K562 (cell line): ENCODE results near the gene ABCB10. TPM values are rescaled to one million over a fixed set of nuclear protein-coding genes. Genes with fewer than 3 reads are reported as not detected.

Experiments used
- ATAC-seq: fragments of 200-7000 bp; cut with Tn5 transposase; 3 replicates; pipeline ENCODE4 v1.9.1; 2020; ENCODE audit warnings: moderate library complexity
- Bru-seq: library from RNA; stranded (reverse); fragments of 400-500 nt; gene quantifications from one replicate; lab custom pipeline; 2021; lab: Mats Ljungman, UMichigan
- BruChase-seq, 2 experiments: library from RNA; stranded (reverse); fragments of 400-500 nt; gene quantifications; one replicate each; lab custom pipeline; 2021; lab: Mats Ljungman, UMichigan
- BruUV-seq: library from RNA; stranded (reverse); fragments of 400-500 nt; replicated peaks from 2 replicates; lab custom pipeline; 2021; lab: Mats Ljungman, UMichigan
- CTCF ChIA-PET: fragments of 300-600 bp; formaldehyde crosslinking; extraction: SDS; loops from one replicate; lab custom pipeline; 2021; ENCODE audit warnings: low intra/inter-chr PET ratio; lab: Yijun Ruan, JAX
- POLR2A ChIA-PET: fragments of 300-600, 350-650 bp; sonication (Branson Sonifier 250); formaldehyde crosslinking; extraction: SDS; loops from one replicate; lab custom pipeline; 2021; ENCODE audit warnings: antibody characterized with exemption, inconsistent platforms; lab: Yijun Ruan, JAX
- DNase-seq, 4 experiments: peaks; one replicate each; pipeline versions ENCODE4 v3.0.0 to v3.0.0-alpha.2; 2011 to 2018; ENCODE audit warnings: low spot score in 3 of 4, mixed read lengths in 3 of 4; ENCODE audit errors: extremely low read depth in 1 of 4
- FAIRE-seq: peaks from 2 replicates; lab custom pipeline; 2011; peaks lifted over from hg19 to GRCh38; lab: Jason Lieb, UNC
- H2AFZ ChIP-seq: 2 replicates; pipeline ENCODE4 v1.6.0; 2011; ENCODE audit warnings: low read depth, low read length, control low read depth, inconsistent platforms
- H3K27ac ChIP-seq: fragments of 200-600 bp; 3 replicates; pipeline ENCODE4 v1.8.0; 2011; ENCODE audit warnings: low read depth, mild to moderate bottlenecking, control low read depth, inconsistent platforms, low read length, moderate library complexity, mixed read lengths; ENCODE audit errors: extremely low read depth
- H3K27me3 ChIP-seq, 2 experiments: fragments of 300-600 bp in 1 of 2; 2 replicates in 1 of 2; 3 replicates in 1 of 2; pipeline versions ENCODE4 v1.6.0 to v1.8.0; 2011; ENCODE audit warnings: inconsistent platforms in 2 of 2, low read length in 2 of 2, mild to moderate bottlenecking in 1 of 2, mixed read lengths in 1 of 2, moderate library complexity in 1 of 2; ENCODE audit not compliant: control insufficient read depth in 2 of 2, insufficient read depth in 2 of 2
- H3K36me3 ChIP-seq: fragments of 300-600 bp; 3 replicates; pipeline ENCODE4 v1.8.0; 2011; ENCODE audit warnings: mild to moderate bottlenecking, low read length, inconsistent platforms; ENCODE audit not compliant: control insufficient read depth, insufficient read depth
- H3K4me1 ChIP-seq, 2 experiments: fragments of 200-600 bp in 1 of 2; replicated peaks in 1 of 2; 2 replicates in 1 of 2; 3 replicates in 1 of 2; pipeline versions ENCODE4 v1.5.1 to v1.8.0; 2011; ENCODE audit warnings: inconsistent platforms in 2 of 2, low read length in 2 of 2, mild to moderate bottlenecking in 1 of 2, mixed read lengths in 1 of 2, moderate library complexity in 1 of 2; ENCODE audit not compliant: control insufficient read depth in 2 of 2, insufficient read depth in 2 of 2
- H3K4me2 ChIP-seq: 2 replicates; pipeline ENCODE4 v1.6.1; 2011; ENCODE audit warnings: low read length, control low read depth, inconsistent platforms, mixed read lengths; ENCODE audit not compliant: insufficient read depth
- H3K4me3 ChIP-seq: fragments of 200-600 bp; sonication (generic), shearing (Covaris generic); 2 replicates; pipeline ENCODE4 v1.5.1; 2016; ENCODE audit warnings: control low read depth, inconsistent platforms
- H3K79me2 ChIP-seq: fragments of 200-600 bp; 3 replicates; pipeline ENCODE4 v1.8.0; 2011; ENCODE audit warnings: low read length, inconsistent platforms; ENCODE audit not compliant: control insufficient read depth, insufficient read depth
- H3K9ac ChIP-seq, 2 experiments: 2 replicates each; pipeline versions ENCODE4 v1.6.0 to v1.6.1; 2011; ENCODE audit warnings: low read depth in 2 of 2, low read length in 2 of 2, control low read depth in 1 of 2, inconsistent platforms in 1 of 2, mild to moderate bottlenecking in 1 of 2, mixed read lengths in 1 of 2; ENCODE audit not compliant: insufficient read depth in 1 of 2
- H3K9me1 ChIP-seq: one replicate; pipeline ENCODE4 v1.6.0; 2011; ENCODE audit warnings: inconsistent platforms, mild to moderate bottlenecking, low read length, moderate library complexity; ENCODE audit not compliant: control insufficient read depth, insufficient read depth
- H3K9me3 ChIP-seq: replicated peaks from 2 replicates; pipeline ENCODE4 v1.5.1; 2011; ENCODE audit warnings: low read depth, low read length, inconsistent platforms; ENCODE audit not compliant: control insufficient read depth, insufficient read depth
- H4K20me1 ChIP-seq: replicated peaks from 2 replicates; pipeline ENCODE4 v1.6.1; 2011; ENCODE audit warnings: low read length, inconsistent platforms, mixed read lengths; ENCODE audit not compliant: control insufficient read depth, insufficient read depth
- HEY1 ChIP-seq: fragments of 250-450 bp; sonication (Bioruptor Pico); IDR thresholded peaks from 2 replicates; pipeline ENCODE4 v1.5.0; 2020; ENCODE audit warnings: mild to moderate bottlenecking, moderate library complexity, borderline replicate concordance
- KAT2B ChIP-seq: IDR thresholded peaks from one replicate; pipeline ENCODE4 v1.6.1; 2012; ENCODE audit warnings: low read depth, mild to moderate bottlenecking, control low read depth, inconsistent platforms, low read length, moderate library complexity
- KHSRP ChIP-seq: fragments of 450-650 bp; IDR thresholded peaks from 2 replicates; pipeline ENCODE4 v1.6.1; 2017
- NELFE ChIP-seq: IDR thresholded peaks from 2 replicates; pipeline ENCODE4 v1.6.1; 2011; ENCODE audit warnings: mild to moderate bottlenecking; ENCODE audit not compliant: insufficient read depth, insufficient read length
- TBL1XR1 ChIP-seq, 2 experiments: IDR thresholded peaks; 2 replicates each; pipeline ENCODE4 v1.6.1; 2012; ENCODE audit warnings: improper control_type of control experiment in 2 of 2, low read length in 2 of 2, mild to moderate bottlenecking in 1 of 2
- ZBTB17 ChIP-seq: fragments of 450-650 bp; formaldehyde crosslinking; IDR thresholded peaks from 2 replicates; pipeline ENCODE4 v1.4.0; 2020; ENCODE audit warnings: mild to moderate bottlenecking
- ZNF224 ChIP-seq: sonication (generic); formaldehyde crosslinking; IDR thresholded peaks from 2 replicates; pipeline ENCODE4 v1.8.0; 2022; ENCODE audit warnings: mild to moderate bottlenecking, missing genetic modification reagents
- ZNF830 ChIP-seq: fragments of 250-450 bp; sonication (Bioruptor Pico); IDR thresholded peaks from 2 replicates; pipeline ENCODE4 v1.5.0; 2021; ENCODE audit warnings: mild to moderate bottlenecking
- WGBS: fragments of 100-300 bp; shearing (Covaris generic); methylation state at CpG from one replicate; pipeline ENCODE4 v1.1.6; 2016; ENCODE audit warnings: low coverage, mixed read lengths; ENCODE audit not compliant: insufficient coverage; ENCODE audit errors: missing lambda C conversion rate; 5-methylcytosine and 5-hydroxymethylcytosine counted together
- in situ Hi-C: fragments of 300-500 bp; cut with MboI; formaldehyde crosslinking; loops from 4 replicates; pipeline ENCODE4 v1.15.0; 2018; ENCODE audit warnings: inconsistent platforms, mixed read lengths
- intact Hi-C: fragments of 100-400 bp; cut with micrococcal nuclease; formaldehyde crosslinking; loops from 2 replicates; pipeline ENCODE4 v1.14.2; 2022
- long read RNA-seq, 3 experiments: library from polyadenylated mRNA in 2 of 3; library from RNA in 1 of 3; unstranded in 2 of 3; stranded (forward) in 1 of 3; transcript quantifications; one replicate each; pipeline ENCODE4 v2.0.0, GENCODE V29; 2019 to 2022
- polyA minus RNA-seq, 3 experiments: library from RNA; depleted of rRNA, polyadenylated mRNA; stranded (reverse); fragments of >200 nt; gene quantifications; 2 replicates each; pipeline ENCODE4 v1.2.3, GENCODE V29; 2011
- polyA plus RNA-seq, 8 experiments: library from polyadenylated mRNA; depleted of rRNA in 4 of 8; stranded (reverse) in 5 of 8; unstranded in 3 of 8; fragments of >200 nt; fragmentation: Nextera tagmentation in 2 of 8; fragmentation: Illumina TruSeq in 1 of 8; extraction: Ambion mirVana in 2 of 8; extraction: Trizol in 1 of 8; gene quantifications; 2 replicates each; pipeline versions ENCODE4 v1.2.1 to v1.2.3, GENCODE V29; 2011 to 2014; ENCODE audit warnings: inconsistent platforms in 1 of 8, missing spikeins in 1 of 8
- total RNA-seq, 7 experiments: library from RNA; depleted of rRNA in 6 of 7; stranded (reverse); fragments of >200 nt in 6 of 7; fragmentation: Illumina TruSeq in 2 of 7; extraction: Trizol in 2 of 7; gene quantifications; 2 replicates each; pipeline versions ENCODE4 v1.2.1 to v1.2.3, GENCODE V29; 2011 to 2021; ENCODE audit warnings: low replicate concordance in 1 of 7
- TF ChIP-seq, protein P1 (sequence below): sonication (generic); formaldehyde crosslinking; IDR thresholded peaks from 2 replicates; pipeline ENCODE4 v1.9.0; 2022; ENCODE audit warnings: mild to moderate bottlenecking, missing genetic modification reagents
- TF ChIP-seq, protein P2 (sequence below): sonication (generic); formaldehyde crosslinking; IDR thresholded peaks from 2 replicates; pipeline ENCODE4 v1.8.0; 2022; ENCODE audit warnings: mild to moderate bottlenecking, missing genetic modification reagents

The ABCB10 gene
- 34.9 and 56.2 TPM in 2 replicates for total RNA-seq (2011; cell fraction: chromatin; rRNA removed; ENCODE audit: low replicate concordance)
- total RNA-seq (2011; cell fraction: nucleolus; rRNA removed), result 31.7 and 39.6 TPM in 2 replicates
- 41.7 and 45.0 TPM in 2 replicates for total RNA-seq (2011; cell fraction: nucleoplasm; rRNA removed)
- total RNA-seq (2014; rRNA removed) (42.2 and 46.7 TPM in 2 replicates), total RNA-seq (2014; rRNA removed; fragmentation: Illumina TruSeq; extraction: Trizol) (54.8 and 59.3 TPM in 2 replicates), total RNA-seq (2015; rRNA removed; fragmentation: Illumina TruSeq; extraction: Trizol) (27.4 and 28.5 TPM in 2 replicates), total RNA-seq (2021) (51.8 and 53.6 TPM in 2 replicates), polyA plus RNA-seq (2011; rRNA removed) (43.2 and 45.8 TPM in 2 replicates), polyA plus RNA-seq (2014; fragmentation: Illumina TruSeq; extraction: Trizol) (32.5 and 36.4 TPM in 2 replicates), polyA plus RNA-seq (2014; fragmentation: Nextera tagmentation; extraction: Ambion mirVana) (10 to 100 TPM; 12.4 to 16.5 TPM), polyA plus RNA-seq (2014; rRNA removed) (29.1 and 29.3 TPM in 2 replicates), polyA minus RNA-seq (2011; rRNA and poly(A)+ RNA removed) (56.6 and 57.1 TPM in 2 replicates), Bru-seq, nascent RNA (percentile 81 among the genes with signal in this experiment), BruChase-seq, experiment 1, labeled RNA remaining after a 2-hour chase (percentile 87 among the genes with signal in this experiment), BruChase-seq, experiment 2, labeled RNA remaining after a 6-hour chase (percentile 87 among the genes with signal in this experiment)
- 26.1 and 31.2 TPM in 2 replicates for polyA plus RNA-seq (2011; cell fraction: cytosol; rRNA removed)
- polyA plus RNA-seq (2011; cell fraction: nucleus; rRNA removed), result 30.7 and 38.2 TPM in 2 replicates
- polyA plus RNA-seq (2012), result 20.0 and 24.2 TPM in 2 replicates
- polyA minus RNA-seq (2011; cell fraction: cytosol; rRNA and poly(A)+ RNA removed), result 28.7 and 38.4 TPM in 2 replicates
- polyA minus RNA-seq (2011; cell fraction: nucleus; rRNA and poly(A)+ RNA removed), result 13.1 and 24.0 TPM in 2 replicates
- long read RNA-seq, experiment 1, transcript ABCB10-201 (13 exons, 3,857 nt), result major isoform, 386 of 521 reads
- long read RNA-seq, experiment 1, partial matches to known transcripts, result 75 of 521 reads
- long read RNA-seq, experiment 1, other reads (novel, unspliced or antisense), result 60 of 521 reads
- long read RNA-seq, experiment 2, partial matches to known transcripts, result 0 of 45 reads
- long read RNA-seq, experiment 2, other reads (novel, unspliced or antisense), result 42 of 45 reads
- long read RNA-seq, experiment 3, partial matches to known transcripts, result 4 of 9 reads
- long read RNA-seq, experiment 3, other reads (novel, unspliced or antisense), result 2 of 9 reads

DNA sequence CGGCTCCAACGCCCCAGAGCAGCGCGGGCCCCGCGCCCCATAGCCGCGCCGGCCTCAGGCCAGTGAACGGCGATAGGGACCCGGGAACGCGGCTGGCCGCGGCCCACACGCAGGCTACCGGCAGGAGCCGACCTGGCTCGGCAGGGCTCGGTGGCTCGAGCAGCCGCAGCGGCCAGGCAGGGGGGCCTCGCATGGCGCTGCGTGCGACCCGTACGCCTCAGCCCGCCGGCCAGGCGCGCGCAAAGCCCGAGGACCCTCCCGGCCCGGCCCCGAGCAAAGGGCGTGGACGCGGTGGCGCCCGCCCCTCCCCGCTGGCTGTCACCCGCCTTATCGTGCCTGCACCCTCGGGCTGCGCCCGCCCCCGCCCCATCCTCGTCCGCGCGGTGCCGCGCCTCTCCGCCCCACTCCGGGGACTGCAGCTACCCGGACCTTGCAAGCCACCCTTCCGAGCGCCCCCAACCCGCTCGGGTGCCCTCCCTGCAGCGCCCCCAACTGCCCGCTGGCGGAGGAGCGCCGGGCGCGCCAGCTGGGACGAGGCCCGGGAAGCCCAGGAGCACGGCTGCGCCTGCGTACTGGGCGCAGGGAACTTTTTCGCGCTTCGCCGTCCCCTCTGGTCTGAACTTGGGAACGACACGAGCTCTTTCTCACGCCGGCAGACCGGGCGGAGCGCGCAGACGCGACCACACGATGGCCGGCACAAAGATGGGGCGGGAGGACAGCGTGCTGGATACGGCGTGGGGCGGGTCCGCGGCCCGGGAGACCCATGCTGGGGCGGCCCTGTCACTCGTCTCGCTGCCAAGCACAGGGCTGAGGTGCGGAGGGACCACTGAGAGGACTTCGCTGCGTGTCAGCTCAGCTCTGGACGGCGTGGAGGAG is at the start of gene ABCB10:
Gene ABCB10, minus strand, starts transcription at position 248 of the 876 bp plus-strand sequence. Its CDS starts 55 bp downstream, at position 193.
- Histone ChIP-seq H3K9ac (peak within 1 kb of the TSS; percentile 78 to 94), H3K4me3 (peak within 1 kb of the TSS; percentile 79), H3K9me1 (peaks cover 7% of the 10 kb centered on the region), H4K20me1 (peaks cover 12% of the 10 kb centered on the region), H3K4me1 (peaks cover 28 to 41% of the 10 kb centered on the region in 2 experiments; a peak in 4 of 5 replicates), H3K27ac (peak within 1 kb of the TSS; percentile 77), H2AFZ (peak within 1 kb of the TSS; percentile 98), H3K79me2 (peaks cover 48% of the 10 kb centered on the region), H3K36me3 (peaks cover 8% of the 10 kb centered on the region; the same call in 2 of the 3 replicates), H3K4me2 (peak within 1 kb of the TSS; percentile 94), H3K9me3 (no peaks in the 10 kb centered on the region), H3K27me3 (no peaks in the 10 kb centered on the region; a peak in 1 of 5 replicates)
- intact Hi-C loops (loop anchor here (1.0 to 10.0 kb wide), 3 partner anchors 68 to 596 kb away; partner anchors contain the start of genes RAB4A, TAF5L and URB2), in situ Hi-C loops (no loop called here)
- peak; percentile 97 to 100 (median 98) for DNase-seq
- ATAC-seq, result peak; percentile 84
- ChIA-PET CTCF (interaction anchor here (1.0 kb wide), 1 partner anchor 67 kb away, joined by 3 read pairs; no protein-coding TSS in a partner anchor), POLR2A (interaction anchor here (0.5 to 1.5 kb wide), 17 partner anchors 10 to 514 kb away, joined by 3 to 8 read pairs (median 3); partner anchors contain the start of genes NUP133, TAF5L and URB2)
- FAIRE-seq, result peak; percentile 96
- no TSS peak for BruUV-seq
- under 1% methylated on average over 79 of the region's 109 CpGs for WGBS
- TF ChIP-seq ZBTB17 (CRISPR knock-in tag), result peak; percentile 99
- no peak for TF ChIP-seq NELFE
- TF ChIP-seq, protein P1, sequence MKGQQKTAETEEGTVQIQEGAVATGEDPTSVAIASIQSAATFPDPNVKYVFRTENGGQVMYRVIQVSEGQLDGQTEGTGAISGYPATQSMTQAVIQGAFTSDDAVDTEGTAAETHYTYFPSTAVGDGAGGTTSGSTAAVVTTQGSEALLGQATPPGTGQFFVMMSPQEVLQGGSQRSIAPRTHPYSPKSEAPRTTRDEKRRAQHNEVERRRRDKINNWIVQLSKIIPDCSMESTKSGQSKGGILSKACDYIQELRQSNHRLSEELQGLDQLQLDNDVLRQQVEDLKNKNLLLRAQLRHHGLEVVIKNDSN (CRISPR knock-in tag), result peak; percentile 67
- TF ChIP-seq ZNF224, result no peak
- TF ChIP-seq ZNF830, result no peak
- no peak for TF ChIP-seq KHSRP
- no peak for TF ChIP-seq KAT2B
- no peak for TF ChIP-seq TBL1XR1 (IDR thresholded peaks at IDR 0.05; ENCODE audit: low read length in 2 of 2)
- TF ChIP-seq HEY1 (CRISPR knock-in tag), result no peak
- TF ChIP-seq, protein P2, sequence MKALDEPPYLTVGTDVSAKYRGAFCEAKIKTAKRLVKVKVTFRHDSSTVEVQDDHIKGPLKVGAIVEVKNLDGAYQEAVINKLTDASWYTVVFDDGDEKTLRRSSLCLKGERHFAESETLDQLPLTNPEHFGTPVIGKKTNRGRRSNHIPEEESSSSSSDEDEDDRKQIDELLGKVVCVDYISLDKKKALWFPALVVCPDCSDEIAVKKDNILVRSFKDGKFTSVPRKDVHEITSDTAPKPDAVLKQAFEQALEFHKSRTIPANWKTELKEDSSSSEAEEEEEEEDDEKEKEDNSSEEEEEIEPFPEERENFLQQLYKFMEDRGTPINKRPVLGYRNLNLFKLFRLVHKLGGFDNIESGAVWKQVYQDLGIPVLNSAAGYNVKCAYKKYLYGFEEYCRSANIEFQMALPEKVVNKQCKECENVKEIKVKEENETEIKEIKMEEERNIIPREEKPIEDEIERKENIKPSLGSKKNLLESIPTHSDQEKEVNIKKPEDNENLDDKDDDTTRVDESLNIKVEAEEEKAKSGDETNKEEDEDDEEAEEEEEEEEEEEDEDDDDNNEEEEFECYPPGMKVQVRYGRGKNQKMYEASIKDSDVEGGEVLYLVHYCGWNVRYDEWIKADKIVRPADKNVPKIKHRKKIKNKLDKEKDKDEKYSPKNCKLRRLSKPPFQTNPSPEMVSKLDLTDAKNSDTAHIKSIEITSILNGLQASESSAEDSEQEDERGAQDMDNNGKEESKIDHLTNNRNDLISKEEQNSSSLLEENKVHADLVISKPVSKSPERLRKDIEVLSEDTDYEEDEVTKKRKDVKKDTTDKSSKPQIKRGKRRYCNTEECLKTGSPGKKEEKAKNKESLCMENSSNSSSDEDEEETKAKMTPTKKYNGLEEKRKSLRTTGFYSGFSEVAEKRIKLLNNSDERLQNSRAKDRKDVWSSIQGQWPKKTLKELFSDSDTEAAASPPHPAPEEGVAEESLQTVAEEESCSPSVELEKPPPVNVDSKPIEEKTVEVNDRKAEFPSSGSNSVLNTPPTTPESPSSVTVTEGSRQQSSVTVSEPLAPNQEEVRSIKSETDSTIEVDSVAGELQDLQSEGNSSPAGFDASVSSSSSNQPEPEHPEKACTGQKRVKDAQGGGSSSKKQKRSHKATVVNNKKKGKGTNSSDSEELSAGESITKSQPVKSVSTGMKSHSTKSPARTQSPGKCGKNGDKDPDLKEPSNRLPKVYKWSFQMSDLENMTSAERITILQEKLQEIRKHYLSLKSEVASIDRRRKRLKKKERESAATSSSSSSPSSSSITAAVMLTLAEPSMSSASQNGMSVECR (CRISPR knock-in tag), result peak; percentile 98
